Fibroblast of mammary gland (primary cell): ENCODE data around the gene HOOK2.

ENCODE experiments used
- DNase-seq: peaks from one replicate; pipeline ENCODE4 v3.0.0-alpha.2; 2010; ENCODE audit warnings: low read depth
- H3K4me3 ChIP-seq: 2 replicates; pipeline ENCODE4 v1.5.1; 2011; ENCODE audit warnings: low read depth, mild to moderate bottlenecking, low read length, moderate library complexity; ENCODE audit not compliant: control insufficient read depth
- CTCF ChIP-seq: conservative IDR thresholded peaks from 2 replicates; pipeline ENCODE4 v1.5.1; 2011; ENCODE audit warnings: low read depth, low read length, inconsistent platforms; ENCODE audit not compliant: control insufficient read depth, insufficient read depth

HOOK2 gene

GRCh38 chr19:12784871-12785430 lies 9.6 kb upstream of the HOOK2 start:
- no peak overlapping the region for H3K4me3 ChIP-seq
- DNase-seq = no peak

GRCh38 chr19:12784394-12784870 lies 9.1 kb upstream of the HOOK2 start:
- no peak for TF ChIP-seq CTCF
- DNase-seq = no peak
- no peak overlapping the region for H3K4me3 ChIP-seq

More at GRCh38 chr19:12784871-12785430, 9.6 kb upstream of the HOOK2 start:
- TF ChIP-seq CTCF = no peak

GRCh38 chr19:12783849-12784393 lies 8.6 kb upstream of the HOOK2 start:
- no peak for DNase-seq
- no peak for TF ChIP-seq CTCF
- no peak overlapping the region for H3K4me3 ChIP-seq

- no peak for DNase-seq
- TF ChIP-seq CTCF = no peak
- no peak overlapping the region for H3K4me3 ChIP-seq
These were observed 8.0 kb upstream of the HOOK2 start for GRCh38 chr19:12783291-12783848.

GRCh38 chr19:12782424-12783290 lies 7.3 kb upstream of the HOOK2 start:
- peak; percentile 82 for DNase-seq
- no peak for TF ChIP-seq CTCF
- peak overlapping the region; percentile 48 for H3K4me3 ChIP-seq

- no peak for DNase-seq
- TF ChIP-seq CTCF = no peak
- H3K4me3 ChIP-seq = peak overlapping the region; percentile 37
These were observed 6.7 kb upstream of the HOOK2 start for GRCh38 chr19:12782174-12782423.
